Activated CD8-positive, alpha-beta memory T cell treated with anti-CD3 and anti-CD28 coated beads for 24 hours (primary cell): ENCODE results near the gene PACRG.

Experiments
- DNase-seq: peaks from one replicate; pipeline ENCODE4 v3.0.0-alpha.2; 2020

Gene PACRG

GRCh38 chr6:162785632-162786242, 58.0 kb downstream of the PACRG start:
- no peak for DNase-seq

GRCh38 chr6:162798546-162799266, 70.9 kb downstream of the PACRG start:
- no peak for DNase-seq

- DNase-seq = no peak
Measured at GRCh38 chr6:162814426-162814973, 86.7 kb downstream of the PACRG start.

- no peak for DNase-seq
Measured at GRCh38 chr6:162817196-162817595, 89.4 kb downstream of the PACRG start.

- DNase-seq = no peak
Measured at GRCh38 chr6:162819284-162819683, 91.5 kb downstream of the PACRG start.

GRCh38 chr6:162821102-162821501, 93.3 kb downstream of the PACRG start:
- DNase-seq = no peak

- DNase-seq = no peak
Measured at GRCh38 chr6:162825597-162825996, 97.8 kb downstream of the PACRG start.

- DNase-seq = no peak
Measured at GRCh38 chr6:162829013-162829742, 101.4 kb downstream of the PACRG start.

- DNase-seq = no peak
Measured at GRCh38 chr6:162833776-162834175, 106.0 kb downstream of the PACRG start.

- no peak for DNase-seq
Measured at GRCh38 chr6:162845972-162846371, 118.2 kb downstream of the PACRG start.

GRCh38 chr6:162846723-162847122, 118.9 kb downstream of the PACRG start:
- no peak for DNase-seq

GRCh38 chr6:162849269-162849668, 121.5 kb downstream of the PACRG start:
- no peak for DNase-seq

- no peak for DNase-seq
Measured at GRCh38 chr6:162852192-162852591, 124.4 kb downstream of the PACRG start.

- DNase-seq = no peak
Measured at GRCh38 chr6:162852840-162853577, 125.2 kb downstream of the PACRG start.

- no peak for DNase-seq
Measured at GRCh38 chr6:162854228-162854627, 126.5 kb downstream of the PACRG start.

GRCh38 chr6:162854734-162855191, 127.0 kb downstream of the PACRG start:
- DNase-seq = no peak

- DNase-seq = no peak
Measured at GRCh38 chr6:162856885-162857284, 129.1 kb downstream of the PACRG start.

- DNase-seq = no peak
Measured at GRCh38 chr6:162857326-162857725, 129.6 kb downstream of the PACRG start.

GRCh38 chr6:162862462-162862861, 134.7 kb downstream of the PACRG start:
- DNase-seq = no peak

GRCh38 chr6:162862941-162863340, 135.2 kb downstream of the PACRG start:
- DNase-seq = no peak

- DNase-seq = no peak
Measured at GRCh38 chr6:162863821-162864220, 136.0 kb downstream of the PACRG start.

GRCh38 chr6:162864911-162865310, 137.1 kb downstream of the PACRG start:
- DNase-seq = no peak

GRCh38 chr6:162866656-162867055, 138.9 kb downstream of the PACRG start:
- DNase-seq = no peak
